Liver (tissue), 9 donors: ENCODE results near the gene ETS2. TPM values are rescaled to one million over a fixed set of nuclear protein-coding genes. Genes with fewer than 3 reads are reported as not detected.

Experiments used
- DNase-seq: peaks from one replicate; pipeline ENCODE4 v3.0.0-alpha.2; 2017; ENCODE audit warnings: low spot score
- H3K27ac ChIP-seq, 2 donors: one replicate each; pipeline ENCODE4 v1.7.0; 2013; ENCODE audit warnings: inconsistent platforms in 2 of 2, low read length in 2 of 2, control low read depth in 1 of 2, low read depth in 1 of 2, mild to moderate bottlenecking in 1 of 2
- H3K27me3 ChIP-seq, 4 donors: one replicate each; pipeline versions ENCODE4 v1.6.1 to v1.7.0; 2013; ENCODE audit warnings: low read length in 3 of 4, inconsistent platforms in 1 of 4, mild to moderate bottlenecking in 1 of 4, moderate library complexity in 1 of 4; ENCODE audit not compliant: control insufficient read depth in 4 of 4, insufficient read depth in 4 of 4
- H3K36me3 ChIP-seq, 4 donors: one replicate each; pipeline versions ENCODE4 v1.6.1 to v1.7.0; 2013; ENCODE audit warnings: low read length in 3 of 4, mild to moderate bottlenecking in 3 of 4, low read depth in 1 of 4, moderate library complexity in 1 of 4; ENCODE audit not compliant: control insufficient read depth in 4 of 4, insufficient read depth in 3 of 4
- H3K4me1 ChIP-seq, 4 donors: one replicate each; pipeline versions ENCODE4 v1.6.1 to v1.7.0; 2013; ENCODE audit warnings: low read length in 3 of 4, mild to moderate bottlenecking in 3 of 4, moderate library complexity in 1 of 4; ENCODE audit not compliant: control insufficient read depth in 4 of 4, insufficient read depth in 4 of 4
- H3K4me3 ChIP-seq, 3 donors: one replicate each; pipeline versions ENCODE4 v1.6.1 to v1.7.0; 2013; ENCODE audit warnings: low read length in 3 of 3, control low read depth in 1 of 3, low read depth in 1 of 3, mild to moderate bottlenecking in 1 of 3
- H3K9ac ChIP-seq, 2 donors: one replicate each; pipeline ENCODE4 v1.7.0; 2013; ENCODE audit warnings: low read length in 2 of 2, mild to moderate bottlenecking in 2 of 2, moderate library complexity in 2 of 2, control low read depth in 1 of 2, low read depth in 1 of 2
- H3K9me3 ChIP-seq, 4 donors: one replicate each; pipeline versions ENCODE4 v1.6.1 to v1.7.0; 2013; ENCODE audit warnings: low read length in 3 of 4; ENCODE audit not compliant: control insufficient read depth in 4 of 4
- HNF4A ChIP-seq, 2 donors: conservative IDR thresholded peaks; 2 replicates each; pipeline ENCODE4 v1.6.1; 2016; ENCODE audit warnings: antibody characterized with exemption in 2 of 2, mild to moderate bottlenecking in 2 of 2
- HNF4G ChIP-seq: IDR thresholded peaks from 2 replicates; pipeline ENCODE4 v1.6.1; 2016; ENCODE audit warnings: antibody characterized with exemption
- RAD21 ChIP-seq, 2 donors: IDR thresholded peaks; 2 replicates each; pipeline ENCODE4 v1.6.1; 2016; ENCODE audit warnings: antibody characterized with exemption in 2 of 2, mild to moderate bottlenecking in 2 of 2
- YY1 ChIP-seq: IDR thresholded peaks from 2 replicates; pipeline ENCODE4 v1.6.1; 2016; ENCODE audit warnings: antibody characterized with exemption, mild to moderate bottlenecking
- WGBS: extraction: QIAGEN DNeasy Blood & Tissue Kit; methylation state at CpG from one replicate; pipeline ENCODE4 v1.1.7; 2013; 5-methylcytosine and 5-hydroxymethylcytosine counted together
- polyA plus RNA-seq, 2 donors: library from polyadenylated mRNA; stranded (reverse) in 1 of 2; unstranded in 1 of 2; fragments of 200-250 nt in 1 of 2; fragments of >200 nt in 1 of 2; fragmentation: Nextera tagmentation in 1 of 2; extraction: Ambion mirVana in 1 of 2; gene quantifications; one replicate each; pipeline versions ENCODE4 v1.2.1 to v1.2.3, GENCODE V29; 2013 to 2015
- total RNA-seq, 2 donors: library from RNA; depleted of rRNA; stranded (reverse); fragments of >200 nt; gene quantifications; one replicate each; pipeline ENCODE4 v1.2.3, GENCODE V29; 2014
- donor health status: healthy.
- donor health status: healthy.
- donor health status: healthy.
- donor health status: healthy.
- donor health status: healthy.

ETS2 gene
- total and polyA plus RNA-seq, 4 donors: 20.2 to 90.7 (median 41.8) TPM

- Histone ChIP-seq H3K4me3 (no peak overlapping the region), H3K36me3 (no peaks in the 10 kb centered on the region), H3K4me1 (no peaks in the 10 kb centered on the region), H3K9ac (no peak overlapping the region), H3K9me3 (no peaks in the 10 kb centered on the region), H3K27ac (no peak overlapping the region), H3K27me3 (no peaks in the 10 kb centered on the region)
- WGBS: 63% methylated on average over 3 of the region's 3 CpGs
- DNase-seq: no peak
- peak in 1 of 2 donors; percentile 57 for TF ChIP-seq RAD21 (IDR thresholded peaks at IDR 0.05)
- peak in 1 of 2 donors; percentile 19 for TF ChIP-seq HNF4A (conservative IDR thresholded peaks at IDR 0.05)
- no peak for TF ChIP-seq HNF4G
- peak; percentile 29 for TF ChIP-seq YY1
These were observed 64.2 kb downstream of the ETS2 start for GRCh38 chr21:38869946-38870345.
